GM12864 (cell line): ENCODE measurements around the gene FOXL2.

ENCODE experiments used
- DNase-seq: peaks from one replicate; pipeline ENCODE4 v3.0.0-alpha.2; 2011; ENCODE audit warnings: low read depth
- H3K4me3 ChIP-seq: 2 replicates; pipeline ENCODE4 v1.5.1; 2011; ENCODE audit warnings: mild to moderate bottlenecking, low read depth, low read length, control low read depth
- TF ChIP-seq, protein P1 (sequence below): IDR thresholded peaks from 2 replicates; pipeline ENCODE4 v1.5.1; 2011; ENCODE audit warnings: low read depth, mild to moderate bottlenecking, moderate library complexity, low read length, control low read depth, inconsistent platforms; ENCODE audit errors: missing control alignments

The FOXL2 gene

GRCh38 chr3:138902171-138902570 lies 44.8 kb downstream of the FOXL2 start:
- DNase-seq = no peak
- TF ChIP-seq, protein P1, sequence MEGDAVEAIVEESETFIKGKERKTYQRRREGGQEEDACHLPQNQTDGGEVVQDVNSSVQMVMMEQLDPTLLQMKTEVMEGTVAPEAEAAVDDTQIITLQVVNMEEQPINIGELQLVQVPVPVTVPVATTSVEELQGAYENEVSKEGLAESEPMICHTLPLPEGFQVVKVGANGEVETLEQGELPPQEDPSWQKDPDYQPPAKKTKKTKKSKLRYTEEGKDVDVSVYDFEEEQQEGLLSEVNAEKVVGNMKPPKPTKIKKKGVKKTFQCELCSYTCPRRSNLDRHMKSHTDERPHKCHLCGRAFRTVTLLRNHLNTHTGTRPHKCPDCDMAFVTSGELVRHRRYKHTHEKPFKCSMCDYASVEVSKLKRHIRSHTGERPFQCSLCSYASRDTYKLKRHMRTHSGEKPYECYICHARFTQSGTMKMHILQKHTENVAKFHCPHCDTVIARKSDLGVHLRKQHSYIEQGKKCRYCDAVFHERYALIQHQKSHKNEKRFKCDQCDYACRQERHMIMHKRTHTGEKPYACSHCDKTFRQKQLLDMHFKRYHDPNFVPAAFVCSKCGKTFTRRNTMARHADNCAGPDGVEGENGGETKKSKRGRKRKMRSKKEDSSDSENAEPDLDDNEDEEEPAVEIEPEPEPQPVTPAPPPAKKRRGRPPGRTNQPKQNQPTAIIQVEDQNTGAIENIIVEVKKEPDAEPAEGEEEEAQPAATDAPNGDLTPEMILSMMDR = no peak
- no peak overlapping the region for H3K4me3 ChIP-seq

GRCh38 chr3:138901567-138901966 lies 45.4 kb downstream of the FOXL2 start:
- no peak for DNase-seq
- TF ChIP-seq, protein P1 = no peak
- H3K4me3 ChIP-seq = no peak overlapping the region

DNA sequence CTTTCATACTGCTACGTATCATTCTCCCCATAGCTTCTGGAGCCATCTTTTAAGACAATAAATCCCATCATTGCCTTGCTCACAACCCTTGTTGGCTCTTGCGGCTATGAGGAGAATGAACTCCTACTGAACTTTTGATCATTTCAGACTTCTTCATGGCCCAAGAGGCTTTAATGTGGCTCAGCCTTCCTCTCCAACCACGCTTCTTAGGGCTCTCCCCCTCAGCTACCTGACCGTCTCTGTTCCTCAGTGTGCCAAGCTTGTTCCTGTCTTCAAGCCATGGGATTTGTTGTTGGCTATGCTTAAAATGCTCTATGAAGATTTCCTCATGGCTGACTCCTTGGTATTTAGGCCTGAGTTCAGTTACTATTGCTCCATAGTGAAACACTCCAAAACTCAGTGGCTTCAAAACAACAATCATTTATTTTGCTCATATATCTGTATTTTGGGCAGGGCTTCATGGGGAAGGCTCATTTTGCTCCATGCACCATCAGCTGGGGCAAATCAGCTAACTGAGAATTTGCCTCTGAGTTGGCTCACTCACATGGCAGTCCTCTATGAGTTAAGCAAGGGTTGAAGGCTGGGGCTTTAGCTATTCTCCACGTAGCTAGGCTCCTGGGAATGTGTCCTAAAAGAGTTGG lies 47.5 kb downstream of the FOXL2 start:
- TF ChIP-seq, protein P1 = no peak
- H3K4me3 ChIP-seq = no peak overlapping the region
- DNase-seq = no peak

DNA sequence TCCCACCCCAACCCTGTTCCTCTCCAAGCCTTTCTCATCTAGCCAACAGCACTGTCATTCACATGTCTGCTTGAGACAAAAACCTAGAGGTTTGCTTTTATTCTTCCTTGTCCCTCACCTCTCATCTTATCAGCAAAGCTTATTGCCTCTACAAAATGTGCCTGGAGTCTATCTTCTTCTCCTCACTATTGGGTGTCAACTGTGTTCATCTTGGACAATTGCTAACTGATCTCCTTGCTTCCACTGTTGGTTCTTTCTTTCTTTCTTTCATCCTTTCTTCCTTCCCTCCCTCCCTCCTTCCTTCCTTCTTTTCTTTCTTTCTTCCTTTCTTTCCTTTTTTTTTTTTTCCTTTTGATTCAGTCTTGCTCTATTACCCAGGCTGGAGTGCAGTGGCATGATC lies 48.2 kb downstream of the FOXL2 start:
- TF ChIP-seq, protein P1 = no peak
- no peak for DNase-seq
- H3K4me3 ChIP-seq = no peak overlapping the region

GRCh38 chr3:138898301-138898700 lies 48.6 kb downstream of the FOXL2 start:
- TF ChIP-seq, protein P1 = no peak
- DNase-seq = no peak
- no peak overlapping the region for H3K4me3 ChIP-seq
